Hepatocyte (in vitro differentiated cells): ENCODE measurements around the gene MARCO. TPM values are rescaled to one million over a fixed set of nuclear protein-coding genes. Genes with fewer than 3 reads are reported as not detected.

Source experiments
- DNase-seq: peaks from one replicate; pipeline ENCODE4 v3.0.0-alpha.2; 2016; ENCODE audit warnings: low spot score
- H2AFZ ChIP-seq: fragments of 200-600 bp; sonication (generic); 2 replicates; pipeline ENCODE4 v1.6.0; 2016; ENCODE audit warnings: antibody characterized with exemption, mild to moderate bottlenecking
- H3K27ac ChIP-seq: fragments of 200-600 bp; sonication (generic); 2 replicates; pipeline ENCODE4 v1.5.1; 2016; ENCODE audit warnings: mild to moderate bottlenecking
- H3K27me3 ChIP-seq: fragments of 200-600 bp; sonication (generic); 2 replicates; pipeline ENCODE4 v1.6.1; 2016
- H3K36me3 ChIP-seq: fragments of 200-600 bp; sonication (generic); replicated peaks from 2 replicates; pipeline ENCODE4 v1.5.1; 2016; ENCODE audit warnings: low read depth; ENCODE audit not compliant: insufficient read depth
- H3K4me1 ChIP-seq: fragments of 200-600 bp; sonication (generic); 2 replicates; pipeline ENCODE4 v1.5.1; 2016; ENCODE audit warnings: mild to moderate bottlenecking, moderate library complexity; ENCODE audit not compliant: insufficient read depth
- H3K4me2 ChIP-seq: fragments of 200-600 bp; sonication (generic); 2 replicates; pipeline ENCODE4 v1.6.0; 2016
- H3K4me3 ChIP-seq: fragments of 200-600 bp; sonication (generic); 2 replicates; pipeline ENCODE4 v1.5.1; 2016; ENCODE audit warnings: mild to moderate bottlenecking
- H3K79me2 ChIP-seq: fragments of 200-600 bp; sonication (generic); 2 replicates; pipeline ENCODE4 v1.6.0; 2017; ENCODE audit warnings: mild to moderate bottlenecking
- H3K9me2 ChIP-seq: fragments of 200-600 bp; sonication (generic); replicated peaks from 2 replicates; pipeline ENCODE4 v1.6.0; 2017; ENCODE audit warnings: mild to moderate bottlenecking; ENCODE audit not compliant: insufficient read depth
- H3K9me3 ChIP-seq: fragments of 200-600 bp; sonication (generic); 2 replicates; pipeline ENCODE4 v1.5.1; 2016; ENCODE audit warnings: low read depth, mild to moderate bottlenecking
- H4K20me1 ChIP-seq: fragments of 200-600 bp; sonication (generic); 2 replicates; pipeline ENCODE4 v1.6.0; 2016; ENCODE audit warnings: mild to moderate bottlenecking; ENCODE audit not compliant: insufficient read depth, poor library complexity, severe bottlenecking
- CTCF ChIP-seq: fragments of 200-600 bp; sonication (generic); IDR thresholded peaks from 2 replicates; pipeline ENCODE4 v1.5.1; 2016; ENCODE audit warnings: antibody characterized with exemption, mild to moderate bottlenecking; ENCODE audit not compliant: poor library complexity
- EZH2 ChIP-seq: fragments of 200-600 bp; sonication (generic); IDR thresholded peaks from 2 replicates; pipeline ENCODE4 v1.6.1; 2016; ENCODE audit warnings: antibody characterized with exemption, mild to moderate bottlenecking, borderline replicate concordance
- EZH2phosphoT487 ChIP-seq: fragments of 200-600 bp; sonication (generic); IDR thresholded peaks from one replicate; pipeline ENCODE4 v1.6.1; 2018; ENCODE audit warnings: antibody characterized with exemption, mild to moderate bottlenecking, low read depth, moderate library complexity; ENCODE audit not compliant: unreplicated experiment, severe bottlenecking
- WGBS: methylation state at CpG from one replicate; pipeline ENCODE4 v1.1.6; 2016; ENCODE audit warnings: low lambda C conversion rate; ENCODE audit errors: missing lambda C conversion rate; 5-methylcytosine and 5-hydroxymethylcytosine counted together
- polyA plus RNA-seq: library from polyadenylated mRNA; unstranded; fragments of >200 nt; fragmentation: Nextera tagmentation; extraction: Ambion mirVana; gene quantifications from 2 replicates; pipeline ENCODE4 v1.2.1, GENCODE V29; 2016
- total RNA-seq: library from RNA; depleted of rRNA; stranded (reverse); fragments of >200 nt; gene quantifications from 2 replicates; pipeline ENCODE4 v1.2.3, GENCODE V29; 2014

The MARCO gene
- 0.10 TPM in 1 of 2 replicates, not detected in the other for total RNA-seq
- 0.62 TPM in 1 of 2 replicates, not detected in the other for polyA plus RNA-seq

- no peak within 1 kb of the TSS for H3K4me2 ChIP-seq
- no peak within 1 kb of the TSS for H3K27ac ChIP-seq
- TF ChIP-seq EZH2phosphoT487 (no peak), EZH2 (no peak), CTCF (no peak)
- no peaks in the 10 kb centered on the region for H3K27me3 ChIP-seq
- no peaks in the 10 kb centered on the region for H4K20me1 ChIP-seq
- H3K4me1 ChIP-seq, result no peaks in the 10 kb centered on the region
- H3K9me3 ChIP-seq, result no peaks in the 10 kb centered on the region
- no peaks in the 10 kb centered on the region for H3K79me2 ChIP-seq
- DNase-seq, result no peak
- H3K4me3 ChIP-seq, result no peak within 1 kb of the TSS
- WGBS, result 86% methylated on average over 7 of the region's 7 CpGs
- no peak within 1 kb of the TSS for H2AFZ ChIP-seq
- H3K9me2 ChIP-seq, result no peaks in the 10 kb centered on the region
- no peaks in the 10 kb centered on the region for H3K36me3 ChIP-seq
Measured at GRCh38 chr2:118942031-118942430, at the start of gene MARCO. MARCO (plus strand) TSS chr2:118942194; CDS start chr2:118942301, 107 bp downstream.

GRCh38 chr2:118893100-118893499 lies 48.9 kb upstream of the MARCO start:
- no peaks in the 10 kb centered on the region for H3K36me3 ChIP-seq
- H3K9me3 ChIP-seq, result no peaks in the 10 kb centered on the region
- DNase-seq, result no peak
- no peaks in the 10 kb centered on the region for H3K4me1 ChIP-seq
- H3K4me3 ChIP-seq, result no peak overlapping the region
- no peak overlapping the region for H2AFZ ChIP-seq
- 96% methylated on average over 3 of the region's 3 CpGs for WGBS
- H3K27ac ChIP-seq, result no peak overlapping the region
- H3K79me2 ChIP-seq, result no peaks in the 10 kb centered on the region
- H3K9me2 ChIP-seq, result no peaks in the 10 kb centered on the region
- no peaks in the 10 kb centered on the region for H3K27me3 ChIP-seq
- H4K20me1 ChIP-seq, result no peaks in the 10 kb centered on the region
- TF ChIP-seq CTCF, result no peak
- no peak for TF ChIP-seq EZH2
- TF ChIP-seq EZH2phosphoT487, result no peak
- no peak overlapping the region for H3K4me2 ChIP-seq

GRCh38 chr2:118902266-118903028 lies 39.5 kb upstream of the MARCO start:
- Histone ChIP-seq H3K79me2 (no peaks in the 10 kb centered on the region), H2AFZ (no peak overlapping the region), H3K4me1 (no peaks in the 10 kb centered on the region), H3K9me2 (no peaks in the 10 kb centered on the region), H3K27me3 (no peaks in the 10 kb centered on the region), H3K4me2 (no peak overlapping the region), H3K27ac (no peak overlapping the region), H3K9me3 (no peaks in the 10 kb centered on the region), H3K36me3 (no peaks in the 10 kb centered on the region), H4K20me1 (no peaks in the 10 kb centered on the region), H3K4me3 (no peak overlapping the region)
- TF ChIP-seq EZH2 (no peak), CTCF (no peak), EZH2phosphoT487 (no peak)
- WGBS, result 85% methylated on average over 11 of the region's 11 CpGs
- DNase-seq, result no peak
